Heart left ventricle (tissue), 16 donors: ENCODE results near the gene SHROOM2. TPM values are rescaled to one million over a fixed set of nuclear protein-coding genes. Genes with fewer than 3 reads are reported as not detected.
"Not testable (repeated sequence)": the region's sequence is repeated elsewhere in the genome, so short reads cannot be mapped to it uniquely, and the experiment has no call there.

ENCODE experiments used
- ATAC-seq, 4 donors: fragments of 200-7000 bp; cut with Tn5 transposase; one replicate each; pipeline ENCODE4 v1.9.1; 2020 to 2022; ENCODE audit warnings: moderate library complexity in 4 of 4, mild to moderate bottlenecking in 3 of 4, moderate number of reproducible peaks in 1 of 4
- DNase-seq, 5 donors: peaks; one replicate each; pipeline ENCODE4 v3.0.0-alpha.2; 2020
- H3K27ac ChIP-seq, 12 donors: fragments of 200-600 bp; sonication (generic) in 4 of 12; one replicate each; pipeline versions ENCODE4 v1.5.0 to v1.8.0; 2016 to 2022; ENCODE audit warnings: mild to moderate bottlenecking in 2 of 12
- H3K27me3 ChIP-seq, 9 donors: fragments of 200-600 bp; sonication (generic) in 2 of 9; one replicate each; pipeline versions ENCODE4 v1.5.1 to v1.8.0; 2016 to 2022; ENCODE audit warnings: mild to moderate bottlenecking in 3 of 9
- H3K36me3 ChIP-seq, 9 donors: fragments of 200-600 bp; sonication (generic) in 2 of 9; one replicate each; pipeline versions ENCODE4 v1.5.0 to v1.8.0; 2018 to 2022; ENCODE audit warnings: mild to moderate bottlenecking in 2 of 9
- H3K4me1 ChIP-seq, 12 donors: fragments of 200-600 bp; sonication (generic) in 4 of 12; one replicate each; pipeline versions ENCODE4 v1.5.0 to v1.8.0; 2016 to 2022; ENCODE audit warnings: mild to moderate bottlenecking in 3 of 12
- H3K4me3 ChIP-seq, 12 donors: fragments of 200-600 bp; sonication (generic) in 4 of 12; one replicate each; pipeline versions ENCODE4 v1.5.0 to v1.8.0; 2017 to 2022; ENCODE audit warnings: mild to moderate bottlenecking in 9 of 12, moderate library complexity in 4 of 12
- H3K9me3 ChIP-seq, 12 donors: fragments of 200-600 bp; sonication (generic) in 4 of 12; one replicate each; pipeline versions ENCODE4 v1.5.0 to v1.8.0; 2016 to 2022; ENCODE audit warnings: mild to moderate bottlenecking in 1 of 12
- POLR2A ChIP-seq, 2 donors: fragments of 450-650 bp; IDR thresholded peaks; one replicate each; pipeline ENCODE4 v1.6.1; 2017; ENCODE audit warnings: antibody characterized with exemption in 2 of 2, mild to moderate bottlenecking in 2 of 2, moderate library complexity in 2 of 2
- WGBS, 4 donors: extraction: QIAGEN DNeasy Blood & Tissue Kit in 2 of 4; methylation state at CpG; one replicate each; pipeline versions ENCODE4 v1.1.5 to v1.1.7; 2013 to 2018; 5-methylcytosine and 5-hydroxymethylcytosine counted together
- intact Hi-C, 10 donors: fragments of 100-400 bp; cut with DNase I; formaldehyde crosslinking; loops; one replicate each; pipeline versions ENCODE4 v1.11.1 to v1.14.2; 2022
- polyA plus RNA-seq, 2 donors: library from polyadenylated mRNA; stranded (reverse); fragments of 200-250 nt; gene quantifications; one replicate each; pipeline ENCODE4 v1.2.3, GENCODE V29; 2013
- total RNA-seq, 9 donors: library from RNA; depleted of rRNA in 2 of 9; stranded (reverse); fragments of >200 nt in 2 of 9; fragmentation: NEBNext Ultra II Directional in 3 of 9; extraction: Animal tissue kit (Norgen Biotek cat#: 25700) in 3 of 9; gene quantifications; one replicate each; pipeline versions ENCODE4 v1.1.0 to v1.2.4, GENCODE V29; 2016 to 2023
- TF ChIP-seq, protein P1 (sequence below), 12 donors: fragments of 200-600 bp; sonication (generic) in 4 of 12; IDR thresholded peaks; one replicate each; pipeline versions ENCODE4 v1.5.0 to v1.8.0; 2018 to 2022; ENCODE audit warnings: antibody characterized with exemption in 12 of 12, mild to moderate bottlenecking in 5 of 12
- donor health status: ischemic (EF 13 %, LVEDD 7.1; RV severe dilation, severe dysfunction).
- donor health status: healthy with polysubstance abuse.
- donor health status: DM: no; HTN: yes; CAD: no.
- donor health status: DM: no; HTN: no; CAD: no.
- donor health status: ischemic (EF 25% LVEDD 6.9; RV normal size, moderate dysfunction).
- donor health status: ischemic (EF 25% LVEDD 5.7; RV mildly dilated, moderate dysfunction).
- donor health status: healthy.
- donor health status: DM: yes; HTN: yes; CAD: no.
- donor health status: ischemic (EF 35%, LVEDD 5.7; RV mildly dilated, moderate dysfunction).
- donor health status: nonischemic (EF 11% LVEDD 7.7; RV severe dilation, severe dysfunction).
- donor health status: DM: yes; HTN: yes; CAD: no.
- donor health status: PGD.
- donor health status: ischemic (EF 29% LVEDD 5.4; RV normal size, mild dysfunction).
- donor health status: nonischemic (EF 23%, LVEDD 6.1; RV moderate dilation, normal function).

The SHROOM2 gene
- total and polyA plus RNA-seq, 11 donors: 0.38 to 1.7 (median 0.83) TPM

GRCh38 chrX:9805956-9806355, 19.7 kb downstream of the SHROOM2 start:
- H3K4me1 ChIP-seq: no peaks in the 10 kb centered on the region
- 93 to 99% (median 95%) methylated on average over 7 of the region's 7 CpGs for WGBS, 4 donors
- H3K9me3 ChIP-seq: peaks cover 0 to 5% (median 0%) of the 10 kb centered on the region in 12 donors
- no peak for ATAC-seq
- no peak for DNase-seq
- H3K27ac ChIP-seq: no peak overlapping the region
- H3K4me3 ChIP-seq: no peak overlapping the region
- intact Hi-C loops: no loop called here
- H3K36me3 ChIP-seq: no peaks in the 10 kb centered on the region
- TF ChIP-seq POLR2A (IDR thresholded peaks at IDR 0.05): no peak
- TF ChIP-seq, protein P1, sequence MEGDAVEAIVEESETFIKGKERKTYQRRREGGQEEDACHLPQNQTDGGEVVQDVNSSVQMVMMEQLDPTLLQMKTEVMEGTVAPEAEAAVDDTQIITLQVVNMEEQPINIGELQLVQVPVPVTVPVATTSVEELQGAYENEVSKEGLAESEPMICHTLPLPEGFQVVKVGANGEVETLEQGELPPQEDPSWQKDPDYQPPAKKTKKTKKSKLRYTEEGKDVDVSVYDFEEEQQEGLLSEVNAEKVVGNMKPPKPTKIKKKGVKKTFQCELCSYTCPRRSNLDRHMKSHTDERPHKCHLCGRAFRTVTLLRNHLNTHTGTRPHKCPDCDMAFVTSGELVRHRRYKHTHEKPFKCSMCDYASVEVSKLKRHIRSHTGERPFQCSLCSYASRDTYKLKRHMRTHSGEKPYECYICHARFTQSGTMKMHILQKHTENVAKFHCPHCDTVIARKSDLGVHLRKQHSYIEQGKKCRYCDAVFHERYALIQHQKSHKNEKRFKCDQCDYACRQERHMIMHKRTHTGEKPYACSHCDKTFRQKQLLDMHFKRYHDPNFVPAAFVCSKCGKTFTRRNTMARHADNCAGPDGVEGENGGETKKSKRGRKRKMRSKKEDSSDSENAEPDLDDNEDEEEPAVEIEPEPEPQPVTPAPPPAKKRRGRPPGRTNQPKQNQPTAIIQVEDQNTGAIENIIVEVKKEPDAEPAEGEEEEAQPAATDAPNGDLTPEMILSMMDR (IDR thresholded peaks at IDR 0.05): no peak
- H3K27me3 ChIP-seq: peaks cover 0 to 3% (median 0%) of the 10 kb centered on the region in 9 donors

DNA sequence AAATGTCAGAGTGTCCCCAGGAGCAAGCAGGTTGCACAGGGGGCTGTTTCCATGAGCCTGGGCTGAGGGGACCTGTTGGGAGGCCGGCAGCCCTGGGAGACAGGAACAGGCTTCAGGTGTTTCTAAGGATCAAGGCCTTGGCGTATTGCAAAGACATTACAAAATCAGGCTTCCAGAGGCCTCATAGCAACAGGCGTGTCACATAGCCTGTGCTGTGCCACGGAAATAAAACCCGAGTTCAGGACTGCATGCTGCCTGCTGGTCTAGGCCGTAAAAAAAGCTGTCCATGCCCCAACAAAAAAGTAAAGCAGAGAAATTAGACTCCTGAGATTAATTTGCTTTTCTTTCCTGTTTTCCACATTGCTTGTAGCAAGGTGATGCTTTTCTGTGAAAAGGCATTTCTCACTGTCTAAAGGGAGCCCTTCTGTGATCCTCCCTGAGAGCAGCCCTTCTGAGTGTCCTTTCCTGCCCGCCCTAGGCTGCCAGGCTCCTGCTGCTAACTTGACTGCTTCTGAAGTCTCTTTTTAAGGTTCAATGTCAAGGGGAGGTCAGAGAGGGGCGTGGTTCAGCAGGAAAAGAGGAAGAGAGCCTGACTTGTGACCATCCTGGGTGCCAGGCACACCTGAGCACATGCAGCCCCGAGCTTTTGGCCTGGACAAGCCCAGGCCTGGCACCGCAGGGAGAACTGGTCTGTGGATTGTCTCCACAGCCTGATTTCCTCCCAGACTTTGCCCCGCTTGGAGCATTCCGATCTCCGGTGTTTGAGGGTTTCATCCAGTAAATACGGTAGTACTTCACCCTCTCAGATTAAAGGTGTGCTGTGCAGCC, 21.3 kb downstream of the SHROOM2 start:
- peaks cover 0 to 3% (median 0%) of the 10 kb centered on the region in 9 donors for H3K27me3 ChIP-seq
- no peaks in the 10 kb centered on the region for H3K36me3 ChIP-seq
- TF ChIP-seq POLR2A (IDR thresholded peaks at IDR 0.05): no peak
- TF ChIP-seq, protein P1 (IDR thresholded peaks at IDR 0.05): no peak
- no peak overlapping the region for H3K27ac ChIP-seq
- no peaks in the 10 kb centered on the region for H3K4me1 ChIP-seq
- ATAC-seq: no peak
- intact Hi-C loops: no loop called here
- 72 to 83% (median 79%) methylated on average over 14 of the region's 14 CpGs for WGBS, 4 donors
- no peak for DNase-seq
- H3K9me3 ChIP-seq: no peaks in the 10 kb centered on the region
- no peak overlapping the region for H3K4me3 ChIP-seq

DNA sequence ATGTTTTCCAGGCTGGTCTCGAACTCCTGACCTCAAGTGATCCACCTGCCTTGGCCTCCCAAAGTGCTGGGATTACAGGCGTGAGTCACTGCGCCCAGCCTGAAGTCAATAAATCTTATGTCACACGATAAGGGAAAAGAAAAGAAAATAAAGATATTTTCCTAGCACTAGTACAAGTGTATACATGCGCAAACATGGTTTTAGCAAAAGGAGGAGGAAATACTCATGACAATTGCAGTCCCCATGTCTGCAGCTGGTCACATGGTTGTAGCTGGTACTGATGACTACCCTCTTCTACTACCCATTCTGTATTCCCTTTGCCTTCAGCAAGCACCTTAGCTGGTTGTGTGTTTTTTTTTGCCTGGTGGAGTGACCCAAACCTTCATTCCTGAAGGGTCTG, 23.6 kb downstream of the SHROOM2 start:
- H3K36me3 ChIP-seq, H3K9me3 ChIP-seq, H3K4me1 ChIP-seq, DNase-seq, H3K4me3 ChIP-seq, H3K27me3 ChIP-seq, intact Hi-C loops, H3K27ac ChIP-seq, ATAC-seq: not testable (repeated sequence)
- WGBS, 4 donors: 92 to 97% (median 94%) methylated on average over 5 of the region's 5 CpGs

GRCh38 chrX:9811086-9811485, 24.9 kb downstream of the SHROOM2 start:
- ATAC-seq, H3K27ac ChIP-seq, intact Hi-C loops, H3K27me3 ChIP-seq, H3K4me1 ChIP-seq, H3K36me3 ChIP-seq, H3K4me3 ChIP-seq, H3K9me3 ChIP-seq, DNase-seq: not testable (repeated sequence)
- WGBS, 4 donors: 88 to 100% (median 96%) methylated on average over 3 of the region's 3 CpGs

GRCh38 chrX:9816084-9816700, 30.0 kb downstream of the SHROOM2 start:
- Histone ChIP-seq H3K27ac (no peak overlapping the region), H3K4me1 (no peaks in the 10 kb centered on the region), H3K27me3 (no peaks in the 10 kb centered on the region), H3K4me3 (no peak overlapping the region), H3K9me3 (no peaks in the 10 kb centered on the region), H3K36me3 (no peaks in the 10 kb centered on the region)
- DNase-seq (no peak), ATAC-seq (peak in 1 of 4 donors; percentile 28)
- WGBS, 4 donors: 67 to 89% (median 85%) methylated on average over 10 of the region's 10 CpGs
- TF ChIP-seq, protein P1 (IDR thresholded peaks at IDR 0.05): no peak
- TF ChIP-seq POLR2A (IDR thresholded peaks at IDR 0.05): no peak
- intact Hi-C loops: no loop called here
